DND-41 (cell line): Measurements from ENCODE around the gene RCBTB2.
A peak's percentile ranks its signal among the peaks of the same experiment; 100 is the strongest.

Experiments used
- ATAC-seq: fragments of 200-7000 bp; cut with Tn5 transposase; 3 replicates; pipeline ENCODE4 v1.9.1; 2021; ENCODE audit warnings: low read depth; ENCODE audit not compliant: insufficient read depth
- DNase-seq: peaks from one replicate; pipeline ENCODE4 v3.0.0-alpha.2; 2020
- H2AFZ ChIP-seq: 2 replicates; pipeline ENCODE4 v1.6.0; 2012; ENCODE audit warnings: low read depth, low read length
- H3K27ac ChIP-seq: 2 replicates; pipeline ENCODE4 v1.5.1; 2012; ENCODE audit warnings: low read length, inconsistent platforms
- H3K27me3 ChIP-seq: fragments of 200-600 bp; sonication (generic); 2 replicates; pipeline ENCODE4 v1.6.0; 2012; ENCODE audit warnings: low read length, mild to moderate bottlenecking, inconsistent platforms; ENCODE audit not compliant: insufficient read depth, poor library complexity
- H3K36me3 ChIP-seq: 2 replicates; pipeline ENCODE4 v1.5.1; 2012; ENCODE audit warnings: low read length, inconsistent platforms; ENCODE audit not compliant: insufficient read depth
- H3K4me1 ChIP-seq: 2 replicates; pipeline ENCODE4 v1.5.1; 2012; ENCODE audit warnings: mild to moderate bottlenecking, low read length; ENCODE audit not compliant: insufficient read depth
- H3K4me2 ChIP-seq: 2 replicates; pipeline ENCODE4 v1.6.0; 2012; ENCODE audit warnings: mild to moderate bottlenecking, moderate library complexity, low read length, inconsistent platforms; ENCODE audit not compliant: insufficient read depth
- H3K4me3 ChIP-seq, 2 experiments: fragments of 200-600 bp in 1 of 2; shearing (Covaris generic) in 1 of 2; 2 replicates each; pipeline ENCODE4 v1.5.1; 2012 to 2016; ENCODE audit warnings: inconsistent platforms in 2 of 2, low read length in 2 of 2, mild to moderate bottlenecking in 2 of 2, low read depth in 1 of 2, moderate library complexity in 1 of 2
- H3K79me2 ChIP-seq: 2 replicates; pipeline ENCODE4 v1.6.0; 2012; ENCODE audit warnings: low read length, inconsistent platforms; ENCODE audit not compliant: insufficient read depth
- H3K9ac ChIP-seq: 2 replicates; pipeline ENCODE4 v1.6.0; 2012; ENCODE audit warnings: low read depth, mild to moderate bottlenecking, inconsistent platforms, low read length, moderate library complexity
- H3K9me3 ChIP-seq: 2 replicates; pipeline ENCODE4 v1.5.1; 2012; ENCODE audit warnings: low read length, moderate library complexity, mild to moderate bottlenecking, inconsistent platforms; ENCODE audit not compliant: insufficient read depth, severe bottlenecking
- H4K20me1 ChIP-seq: 2 replicates; pipeline ENCODE4 v1.6.0; 2012; ENCODE audit warnings: low read length; ENCODE audit not compliant: insufficient read depth
- EZH2 ChIP-seq: IDR thresholded peaks from 3 replicates; pipeline ENCODE4 v1.6.1; 2012; ENCODE audit warnings: borderline replicate concordance, low read depth, mild to moderate bottlenecking, moderate library complexity, low read length, inconsistent platforms; ENCODE audit not compliant: severe bottlenecking
- TF ChIP-seq, protein P1 (sequence below): IDR thresholded peaks from 2 replicates; pipeline ENCODE4 v1.5.1; 2012; ENCODE audit warnings: borderline replicate concordance, low read length, moderate library complexity, mild to moderate bottlenecking; ENCODE audit not compliant: poor library complexity, severe bottlenecking; ENCODE audit errors: extremely low read depth

Gene RCBTB2

DNA sequence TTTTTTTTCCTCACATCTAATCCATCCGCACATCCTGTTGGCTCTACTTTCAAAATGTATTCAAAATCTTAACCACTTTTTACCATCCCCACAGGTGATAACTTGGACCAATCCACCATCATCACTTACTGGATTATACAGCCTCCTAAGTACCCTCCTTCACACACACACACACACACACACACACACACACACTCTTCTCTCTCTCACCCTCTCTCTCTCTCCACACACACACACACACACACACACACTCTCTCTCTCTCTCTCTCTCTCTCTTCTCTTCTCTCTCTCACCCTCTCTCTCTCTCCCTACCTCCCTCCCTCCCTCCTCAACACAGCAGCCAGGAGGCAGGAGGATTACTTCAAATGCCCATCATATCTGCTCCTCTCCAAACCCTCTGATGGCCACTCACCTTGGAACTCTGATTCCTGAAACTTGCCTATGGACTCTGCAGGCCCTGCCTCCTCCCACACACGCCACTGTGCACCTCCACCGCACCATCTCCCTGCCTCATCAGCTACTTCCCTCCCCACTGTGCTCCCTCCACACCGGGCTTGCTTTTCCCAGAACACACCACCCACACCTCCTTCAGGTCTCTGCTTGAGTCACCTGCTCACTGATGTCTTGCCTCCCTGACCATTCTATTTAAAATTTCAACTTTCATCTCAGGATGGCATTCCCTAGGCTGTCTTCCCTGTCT is 39.7 kb downstream of the RCBTB2 start:
- H3K9ac ChIP-seq, result peak overlapping the region; percentile 65
- TF ChIP-seq EZH2, result no peak
- TF ChIP-seq, protein P1, sequence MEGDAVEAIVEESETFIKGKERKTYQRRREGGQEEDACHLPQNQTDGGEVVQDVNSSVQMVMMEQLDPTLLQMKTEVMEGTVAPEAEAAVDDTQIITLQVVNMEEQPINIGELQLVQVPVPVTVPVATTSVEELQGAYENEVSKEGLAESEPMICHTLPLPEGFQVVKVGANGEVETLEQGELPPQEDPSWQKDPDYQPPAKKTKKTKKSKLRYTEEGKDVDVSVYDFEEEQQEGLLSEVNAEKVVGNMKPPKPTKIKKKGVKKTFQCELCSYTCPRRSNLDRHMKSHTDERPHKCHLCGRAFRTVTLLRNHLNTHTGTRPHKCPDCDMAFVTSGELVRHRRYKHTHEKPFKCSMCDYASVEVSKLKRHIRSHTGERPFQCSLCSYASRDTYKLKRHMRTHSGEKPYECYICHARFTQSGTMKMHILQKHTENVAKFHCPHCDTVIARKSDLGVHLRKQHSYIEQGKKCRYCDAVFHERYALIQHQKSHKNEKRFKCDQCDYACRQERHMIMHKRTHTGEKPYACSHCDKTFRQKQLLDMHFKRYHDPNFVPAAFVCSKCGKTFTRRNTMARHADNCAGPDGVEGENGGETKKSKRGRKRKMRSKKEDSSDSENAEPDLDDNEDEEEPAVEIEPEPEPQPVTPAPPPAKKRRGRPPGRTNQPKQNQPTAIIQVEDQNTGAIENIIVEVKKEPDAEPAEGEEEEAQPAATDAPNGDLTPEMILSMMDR, result peak; percentile 20
- H3K9me3 ChIP-seq, result peaks cover 3% of the 10 kb centered on the region
- peaks cover 98% of the 10 kb centered on the region for H3K4me1 ChIP-seq
- H3K79me2 ChIP-seq, result peaks cover 53% of the 10 kb centered on the region
- H3K4me3 ChIP-seq, result peak overlapping the region; percentile 37 to 59; a peak in 3 of 4 replicates
- peak; percentile 71 for DNase-seq
- ATAC-seq, result peak; percentile 20
- peak overlapping the region; percentile 88 for H3K27ac ChIP-seq
- H3K27me3 ChIP-seq, result no peaks in the 10 kb centered on the region
- peaks cover 22% of the 10 kb centered on the region for H3K36me3 ChIP-seq
- peak overlapping the region; percentile 66 for H2AFZ ChIP-seq
- no peaks in the 10 kb centered on the region for H4K20me1 ChIP-seq
- peak overlapping the region; percentile 71 for H3K4me2 ChIP-seq

DNA sequence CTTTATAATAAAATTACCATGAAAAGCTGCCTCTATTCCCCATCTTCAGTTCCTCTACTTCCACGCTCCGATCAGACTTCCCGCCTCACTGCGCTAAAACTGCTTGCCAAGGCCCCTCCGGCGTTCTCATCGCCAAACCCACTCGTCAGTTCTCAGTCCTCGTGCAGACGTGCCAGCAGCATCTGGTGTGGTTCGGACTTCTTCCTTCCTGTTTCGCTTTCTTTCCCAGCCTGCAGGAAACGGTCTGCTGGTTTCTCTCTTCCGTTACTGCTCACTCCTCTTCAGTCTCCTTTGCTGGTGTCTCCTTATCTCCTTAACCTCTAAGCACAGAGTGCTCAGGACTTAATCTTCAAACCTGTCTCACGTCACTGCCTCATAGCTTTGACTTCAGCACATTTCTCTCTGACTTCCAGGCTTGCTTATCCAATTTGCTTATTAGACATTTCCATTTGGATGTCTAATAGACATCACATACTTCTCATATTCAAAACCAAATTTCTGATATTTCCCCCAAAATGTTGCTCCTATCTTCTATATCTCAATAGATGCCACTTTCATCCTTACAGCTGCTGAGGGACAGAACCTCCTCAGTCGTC is 40.3 kb downstream of the RCBTB2 start:
- H3K27ac ChIP-seq, result peak overlapping the region; percentile 88
- H3K4me1 ChIP-seq, result peaks cover 96% of the 10 kb centered on the region
- H3K36me3 ChIP-seq, result peaks cover 28% of the 10 kb centered on the region
- H3K4me3 ChIP-seq, result peak overlapping the region; percentile 37 to 59; a peak in 3 of 4 replicates
- peaks cover 4% of the 10 kb centered on the region for H3K9me3 ChIP-seq
- H3K27me3 ChIP-seq, result no peaks in the 10 kb centered on the region
- H2AFZ ChIP-seq, result peak overlapping the region; percentile 66
- peak overlapping the region; percentile 71 for H3K4me2 ChIP-seq
- ATAC-seq (peak; percentile 77), DNase-seq (peak; percentile 94)
- no peaks in the 10 kb centered on the region for H4K20me1 ChIP-seq
- H3K9ac ChIP-seq, result peak overlapping the region; percentile 65
- TF ChIP-seq, protein P1, result no peak
- TF ChIP-seq EZH2, result no peak
- peaks cover 59% of the 10 kb centered on the region for H3K79me2 ChIP-seq

DNA sequence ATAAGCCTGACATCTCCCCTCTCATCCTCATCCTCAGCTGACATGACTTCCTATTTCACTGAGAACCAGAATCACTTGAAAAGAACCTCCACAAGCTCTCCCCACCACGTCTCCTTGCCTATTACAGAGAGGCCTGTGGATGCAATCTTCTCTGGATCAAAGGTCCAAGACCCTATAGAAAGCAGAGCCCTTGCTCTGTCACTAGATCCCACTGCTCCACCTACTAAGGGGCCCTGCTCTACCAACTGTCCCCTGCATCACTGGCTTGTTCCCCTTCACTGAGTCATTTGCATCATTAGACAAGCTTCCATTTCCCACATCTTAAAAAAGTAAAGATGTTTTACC is 40.8 kb downstream of the RCBTB2 start:
- peak overlapping the region; percentile 65 for H3K9ac ChIP-seq
- peaks cover 33% of the 10 kb centered on the region for H3K36me3 ChIP-seq
- H3K4me3 ChIP-seq, result peak overlapping the region; percentile 37 to 59; a peak in 3 of 4 replicates
- peaks cover 4% of the 10 kb centered on the region for H3K9me3 ChIP-seq
- peak overlapping the region; percentile 66 for H2AFZ ChIP-seq
- H3K79me2 ChIP-seq, result peaks cover 59% of the 10 kb centered on the region
- peaks cover 96% of the 10 kb centered on the region for H3K4me1 ChIP-seq
- ATAC-seq (peak; percentile 41), DNase-seq (no peak)
- peak overlapping the region; percentile 88 for H3K27ac ChIP-seq
- H3K27me3 ChIP-seq, result no peaks in the 10 kb centered on the region
- TF ChIP-seq, protein P1, result no peak
- TF ChIP-seq EZH2, result no peak
- H3K4me2 ChIP-seq, result peak overlapping the region; percentile 71
- no peaks in the 10 kb centered on the region for H4K20me1 ChIP-seq
